Sigmoid colon (tissue), 4 donors: ENCODE measurements around the gene HNRNPH2.

Source experiments
- CTCF ChIP-seq, 4 experiments: fragments of 450-650 bp in 3 of 4; fragments of 200-600 bp in 1 of 4; IDR thresholded peaks; one replicate each; pipeline ENCODE4 v1.5.1; 2016 to 2019; ENCODE audit warnings: antibody characterized with exemption in 4 of 4, mild to moderate bottlenecking in 3 of 4, moderate library complexity in 2 of 4
- EP300 ChIP-seq, 4 donors: sonication (generic); formaldehyde crosslinking; IDR thresholded peaks; one replicate each; pipeline ENCODE4 v1.6.1; 2017; ENCODE audit warnings: antibody characterized with exemption in 4 of 4
- POLR2A ChIP-seq, 2 donors: fragments of 450-650 bp; IDR thresholded peaks; one replicate each; pipeline ENCODE4 v1.6.1; 2016; ENCODE audit warnings: antibody characterized with exemption in 2 of 2, mild to moderate bottlenecking in 2 of 2, moderate library complexity in 2 of 2
- POLR2AphosphoS5 ChIP-seq, 4 donors: sonication (generic); formaldehyde crosslinking; IDR thresholded peaks; one replicate each; pipeline ENCODE4 v1.6.1; 2017; ENCODE audit warnings: antibody characterized with exemption in 4 of 4

GRCh38 chrX:101385026-101385684 lies 22.9 kb upstream of the HNRNPH2 start:
- no peak for TF ChIP-seq CTCF (IDR thresholded peaks at IDR 0.05)
- TF ChIP-seq POLR2A (IDR thresholded peaks at IDR 0.05) = no peak
- no peak for TF ChIP-seq POLR2AphosphoS5 (IDR thresholded peaks at IDR 0.05)
- TF ChIP-seq EP300 (IDR thresholded peaks at IDR 0.05) = no peak
